DMS 273 (cell line): ENCODE data around the gene ALDH1A1.
"Not testable (repeated sequence)": the region's sequence is repeated elsewhere in the genome, so short reads cannot be mapped to it uniquely, and the experiment has no call there.

Experiments used
- DNase-seq: peaks from one replicate; lab custom pipeline; 2025; ENCODE audit not compliant: unreplicated experiment; lab: John Stamatoyannopoulos, UW

Gene ALDH1A1

DNA sequence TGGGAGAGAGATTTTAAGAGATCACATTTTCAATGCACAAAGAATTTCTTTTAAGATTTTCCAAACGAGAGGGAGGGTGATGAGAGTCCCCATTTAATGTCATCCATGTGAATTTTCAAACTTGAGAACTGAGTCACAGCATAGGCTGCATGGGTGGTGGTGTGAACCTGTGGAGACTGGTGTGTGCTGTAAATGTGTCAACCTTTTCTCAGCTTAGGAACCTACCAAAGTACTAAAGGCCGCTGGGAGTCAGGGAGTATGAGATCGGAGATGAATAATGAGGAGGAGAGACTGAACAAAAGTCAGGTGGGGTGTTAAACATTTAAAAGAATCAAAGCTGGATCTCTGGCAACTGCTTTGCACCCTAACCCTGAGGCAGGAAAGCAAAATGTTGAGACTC is 7.5 kb downstream of the ALDH1A1 start:
- no peak for DNase-seq

- DNase-seq = no peak
Observed at GRCh38 chr9:72943844-72944462, 8.9 kb downstream of the ALDH1A1 start.

DNA sequence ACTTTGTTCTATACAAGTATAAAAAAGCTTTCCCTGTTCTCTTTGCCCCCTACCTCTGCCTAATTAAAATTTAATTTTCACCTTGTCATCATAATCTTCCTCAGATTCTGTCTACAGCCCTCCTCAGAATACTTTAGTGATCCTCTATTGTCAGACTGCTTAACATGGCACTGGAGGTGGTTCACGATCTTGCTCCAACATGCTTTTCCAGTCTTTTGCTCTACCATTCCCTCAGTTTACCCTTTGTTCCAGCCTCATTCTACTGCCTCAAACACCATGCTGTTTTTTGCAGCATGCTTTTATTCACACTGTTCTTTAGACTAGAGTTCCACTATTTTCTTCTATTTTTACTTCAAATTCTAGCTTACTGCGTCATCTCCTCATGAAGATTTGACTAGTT is 10.4 kb downstream of the ALDH1A1 start:
- DNase-seq = no peak

DNA sequence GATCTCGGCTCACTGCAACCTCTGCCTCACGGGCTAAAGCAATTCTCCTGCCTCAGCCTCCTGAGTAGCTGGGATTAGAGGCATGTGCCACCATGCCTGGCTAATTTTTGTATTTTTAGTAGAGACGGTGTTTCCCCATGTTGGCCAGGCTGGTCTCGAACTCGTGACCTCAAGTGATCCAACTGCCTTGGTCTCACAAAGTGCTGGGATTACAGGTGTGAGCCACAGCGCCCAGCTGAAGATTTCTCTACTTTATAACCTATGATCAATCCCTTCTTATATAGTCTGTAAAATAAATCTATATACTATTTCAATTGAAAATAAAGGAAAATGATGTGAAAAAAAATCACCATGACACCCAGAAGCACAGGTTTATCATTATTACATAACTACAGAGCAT is 13.3 kb downstream of the ALDH1A1 start:
- DNase-seq = not testable (repeated sequence)

- DNase-seq = no peak
Observed at GRCh38 chr9:72937545-72937944, 15.3 kb downstream of the ALDH1A1 start.

DNA sequence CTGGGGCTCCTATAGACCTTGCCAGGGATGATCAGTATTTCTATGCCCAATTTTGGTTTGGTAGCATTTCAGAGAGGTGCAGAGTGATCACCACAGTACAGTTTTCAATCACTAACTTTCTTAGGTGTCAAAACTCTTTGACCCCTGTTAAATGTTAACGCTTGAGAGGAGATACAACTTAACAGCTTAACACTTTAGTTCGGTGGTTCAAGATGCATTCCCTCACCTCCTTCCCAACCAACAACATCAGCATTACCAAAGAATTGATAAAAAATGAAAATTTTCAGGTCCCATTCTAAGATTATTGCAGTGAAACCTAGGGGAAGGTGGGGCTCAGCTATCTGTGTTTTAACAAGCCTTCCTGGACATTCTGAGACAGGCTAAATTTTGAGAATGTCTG is 16.2 kb downstream of the ALDH1A1 start:
- no peak for DNase-seq

- no peak for DNase-seq
Observed at GRCh38 chr9:72936266-72936665, 16.6 kb downstream of the ALDH1A1 start.

- DNase-seq = no peak
Observed at GRCh38 chr9:72935595-72935994, 17.3 kb downstream of the ALDH1A1 start.

- no peak for DNase-seq
Observed at GRCh38 chr9:72933730-72934665, 18.9 kb downstream of the ALDH1A1 start.

DNA sequence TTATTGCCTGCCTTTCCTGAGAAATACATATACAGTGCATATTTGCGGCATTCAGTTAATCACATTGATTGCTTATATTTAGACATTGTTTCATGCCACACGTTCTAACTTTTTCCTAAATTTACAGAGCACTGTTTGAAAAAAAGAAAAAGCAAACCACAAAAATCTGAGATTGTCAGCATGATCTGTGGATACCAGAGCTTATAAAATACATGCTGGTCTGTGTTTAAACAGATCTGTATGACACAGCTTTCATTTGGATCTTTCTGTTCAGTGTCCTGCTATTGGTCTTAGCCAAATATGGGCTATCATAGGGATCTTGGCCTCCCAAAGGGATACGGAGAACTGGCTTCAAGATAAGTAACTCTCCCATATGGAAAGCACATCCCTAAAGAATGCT is 20.2 kb downstream of the ALDH1A1 start:
- DNase-seq = no peak

- no peak for DNase-seq
Observed at GRCh38 chr9:72931897-72932296, 21.0 kb downstream of the ALDH1A1 start.

- no peak for DNase-seq
Observed at GRCh38 chr9:72931437-72931836, 21.4 kb downstream of the ALDH1A1 start.

GRCh38 chr9:72930828-72931227 is 22.0 kb downstream of the ALDH1A1 start:
- no peak for DNase-seq

- no peak for DNase-seq
Observed at GRCh38 chr9:72929542-72929941, 23.3 kb downstream of the ALDH1A1 start.

GRCh38 chr9:72928042-72928507 is 24.8 kb downstream of the ALDH1A1 start:
- DNase-seq = no peak

DNA sequence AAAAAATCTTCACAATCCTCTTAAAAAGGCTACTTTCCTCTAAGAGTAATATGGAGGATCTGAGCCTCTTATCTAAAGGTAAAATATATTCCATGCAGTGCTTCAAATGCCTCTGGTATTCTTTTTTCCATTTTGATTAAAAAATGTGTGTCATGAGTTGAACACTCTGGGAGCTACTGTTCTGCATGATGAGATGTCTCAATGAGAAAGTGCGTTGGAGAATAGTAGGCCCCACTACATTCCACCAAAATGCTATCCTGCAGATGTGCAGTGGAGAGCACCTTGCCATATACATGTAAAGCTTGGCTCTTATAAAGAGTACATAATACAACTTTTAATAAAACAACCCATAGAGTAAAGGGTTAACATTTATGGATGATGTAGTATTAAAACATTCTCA is 26.3 kb downstream of the ALDH1A1 start:
- no peak for DNase-seq

GRCh38 chr9:72925891-72926290 is 27.0 kb downstream of the ALDH1A1 start:
- DNase-seq = no peak

- DNase-seq = no peak
Observed at GRCh38 chr9:72925126-72925789, 27.6 kb downstream of the ALDH1A1 start.

DNA sequence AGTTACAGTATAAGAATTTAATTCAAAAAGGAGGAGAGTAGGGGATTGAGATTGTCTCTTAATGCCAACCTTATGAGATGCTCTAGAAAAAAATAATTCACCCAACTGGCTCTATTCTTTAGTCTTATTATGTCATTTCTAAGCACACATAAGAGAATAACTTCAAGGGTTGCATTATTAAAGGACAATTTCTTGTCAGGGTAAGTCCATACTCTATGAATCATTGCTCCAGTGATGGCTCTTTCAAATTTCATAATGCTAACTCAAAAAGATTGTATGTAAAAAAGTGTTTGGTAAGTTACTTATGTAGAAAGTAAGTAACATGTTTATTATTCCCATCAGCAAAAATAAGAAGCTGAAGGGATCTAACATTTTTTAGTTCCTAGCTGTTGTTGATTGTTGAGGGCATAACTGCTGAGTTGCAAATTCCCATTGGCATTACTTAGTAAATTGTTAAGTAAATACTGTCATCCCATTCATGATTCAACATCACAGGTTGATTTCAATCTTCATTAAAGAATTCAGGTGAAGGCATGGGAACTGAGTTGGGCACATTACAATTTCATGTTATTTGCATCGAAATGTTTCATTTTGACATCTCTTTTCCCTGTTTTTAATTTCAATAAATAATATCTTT is 28.6 kb downstream of the ALDH1A1 start:
- no peak for DNase-seq

- DNase-seq = no peak
Observed at GRCh38 chr9:72923077-72923476, 29.8 kb downstream of the ALDH1A1 start.

GRCh38 chr9:72921888-72922654 is 30.8 kb downstream of the ALDH1A1 start:
- no peak for DNase-seq
